Femur (tissue), 1 donor: ENCODE results near the gene KDM5B.
"Not testable (repeated sequence)": the region's sequence is repeated elsewhere in the genome, so short reads cannot be mapped to it uniquely, and the experiment has no call there.

Experiments
- DNase-seq: peaks from one replicate; pipeline ENCODE4 v3.0.0-alpha.2; 2017

Gene KDM5B

GRCh38 chr1:202791077-202791747 lies 17.0 kb downstream of the KDM5B start:
- no peak for DNase-seq

GRCh38 chr1:202788800-202789199 lies 19.4 kb downstream of the KDM5B start:
- DNase-seq: no peak

GRCh38 chr1:202786804-202787203 lies 21.4 kb downstream of the KDM5B start:
- DNase-seq: no peak

GRCh38 chr1:202781180-202781579 lies 27.0 kb downstream of the KDM5B start:
- DNase-seq: no peak

GRCh38 chr1:202770135-202770534 lies 38.1 kb downstream of the KDM5B start:
- DNase-seq: no peak

GRCh38 chr1:202765721-202766120 lies 42.5 kb downstream of the KDM5B start:
- no peak for DNase-seq

GRCh38 chr1:202762019-202762418 lies 46.2 kb downstream of the KDM5B start:
- DNase-seq: no peak

GRCh38 chr1:202760589-202760988 lies 47.6 kb downstream of the KDM5B start:
- DNase-seq: no peak

GRCh38 chr1:202756391-202756790 lies 51.8 kb downstream of the KDM5B start:
- no peak for DNase-seq

- no peak for DNase-seq
Measured at GRCh38 chr1:202754293-202754692, 53.9 kb downstream of the KDM5B start.

- DNase-seq: no peak
Measured at GRCh38 chr1:202752774-202753173, 55.4 kb downstream of the KDM5B start.

GRCh38 chr1:202750761-202751160 lies 57.5 kb downstream of the KDM5B start:
- DNase-seq: no peak

- no peak for DNase-seq
Measured at GRCh38 chr1:202750024-202750423, 58.2 kb downstream of the KDM5B start.

GRCh38 chr1:202745323-202745888 lies 62.8 kb downstream of the KDM5B start:
- DNase-seq: no peak

GRCh38 chr1:202744770-202745169 lies 63.5 kb downstream of the KDM5B start:
- DNase-seq: not testable (repeated sequence)

- no peak for DNase-seq
Measured at GRCh38 chr1:202742496-202742895, 65.7 kb downstream of the KDM5B start.

- DNase-seq: no peak
Measured at GRCh38 chr1:202733251-202733650, 75.0 kb downstream of the KDM5B start.

- DNase-seq: no peak
Measured at GRCh38 chr1:202728951-202729350, 79.3 kb downstream of the KDM5B start.

- DNase-seq: no peak
Measured at GRCh38 chr1:202725526-202725925, 82.7 kb downstream of the KDM5B start.

- DNase-seq: no peak
Measured at GRCh38 chr1:202723708-202724107, 84.5 kb downstream of the KDM5B start.

GRCh38 chr1:202723046-202723445 lies 85.2 kb downstream of the KDM5B start:
- not testable (repeated sequence) for DNase-seq

GRCh38 chr1:202716654-202717053 lies 91.6 kb downstream of the KDM5B start:
- no peak for DNase-seq

- DNase-seq: not testable (repeated sequence)
Measured at GRCh38 chr1:202714202-202714601, 94.0 kb downstream of the KDM5B start.

GRCh38 chr1:202713110-202713509 lies 95.1 kb downstream of the KDM5B start:
- no peak for DNase-seq
